Measurements from ENCODE around the gene NRBF2.

The NRBF2 gene

DNA sequence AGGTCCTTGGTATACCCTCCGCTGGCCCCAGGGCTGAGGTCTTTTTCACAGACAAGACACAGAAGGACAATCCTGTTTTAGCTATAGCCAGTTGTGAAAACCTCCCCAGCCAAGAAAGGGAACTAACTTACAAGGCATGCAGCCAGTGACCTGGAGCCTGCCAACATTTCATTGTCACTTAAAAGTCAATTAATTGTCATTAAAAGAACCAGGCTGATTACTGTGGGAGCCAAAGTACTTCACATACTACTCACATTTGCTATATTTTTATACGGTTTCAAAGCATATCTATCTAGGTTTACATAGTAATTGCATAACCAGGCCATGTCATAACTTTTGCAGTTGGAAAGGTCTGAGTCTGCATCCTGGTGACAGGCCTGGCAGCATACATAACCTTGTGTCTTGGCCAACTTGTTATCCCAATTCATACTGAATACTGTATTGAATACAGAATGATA is 31.1 kb downstream of the NRBF2 start:
- DNase-seq (ENCODE audit: low read depth in 2 of 2): no peak

GRCh38 chr10:63165249-63165648 is 32.1 kb downstream of the NRBF2 start:
- no peak for DNase-seq (ENCODE audit: low read depth in 2 of 2)

- no peak for DNase-seq (ENCODE audit: low read depth in 2 of 2)
These were observed 33.7 kb downstream of the NRBF2 start for GRCh38 chr10:63166742-63167258.

DNA sequence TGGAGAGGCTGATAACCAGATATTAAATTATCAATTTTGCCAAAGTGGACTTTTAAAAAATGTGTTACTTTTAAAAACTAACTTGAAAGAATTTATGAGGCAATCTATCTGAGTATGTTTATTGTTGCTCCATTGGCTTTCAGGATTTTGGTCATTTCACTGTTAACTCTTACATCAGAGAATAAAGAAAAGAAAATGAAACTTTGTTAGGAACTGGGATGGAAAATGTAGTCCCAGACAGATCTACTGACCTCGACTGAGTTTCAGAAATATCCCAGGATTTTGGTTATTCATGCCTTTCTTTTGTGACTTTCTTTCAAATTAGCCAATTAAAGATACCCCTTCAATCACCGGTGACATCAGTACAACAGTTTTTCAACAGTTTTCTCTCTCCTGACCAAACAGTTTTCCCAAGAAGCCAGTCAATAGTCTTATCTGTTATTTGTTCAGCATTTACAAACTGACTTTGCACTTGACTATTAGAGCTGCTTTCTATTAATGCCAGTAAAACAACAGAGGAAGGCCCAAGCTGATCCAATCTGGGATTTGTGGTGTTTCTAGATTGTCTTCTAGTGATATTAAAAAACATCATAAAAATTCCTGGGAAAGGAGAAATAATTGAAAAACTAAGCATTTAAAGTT is 35.8 kb downstream of the NRBF2 start:
- no peak for DNase-seq (ENCODE audit: low read depth in 2 of 2)

GRCh38 chr10:63169624-63170023 is 36.5 kb downstream of the NRBF2 start:
- no peak for DNase-seq (ENCODE audit: low read depth in 2 of 2)

DNA sequence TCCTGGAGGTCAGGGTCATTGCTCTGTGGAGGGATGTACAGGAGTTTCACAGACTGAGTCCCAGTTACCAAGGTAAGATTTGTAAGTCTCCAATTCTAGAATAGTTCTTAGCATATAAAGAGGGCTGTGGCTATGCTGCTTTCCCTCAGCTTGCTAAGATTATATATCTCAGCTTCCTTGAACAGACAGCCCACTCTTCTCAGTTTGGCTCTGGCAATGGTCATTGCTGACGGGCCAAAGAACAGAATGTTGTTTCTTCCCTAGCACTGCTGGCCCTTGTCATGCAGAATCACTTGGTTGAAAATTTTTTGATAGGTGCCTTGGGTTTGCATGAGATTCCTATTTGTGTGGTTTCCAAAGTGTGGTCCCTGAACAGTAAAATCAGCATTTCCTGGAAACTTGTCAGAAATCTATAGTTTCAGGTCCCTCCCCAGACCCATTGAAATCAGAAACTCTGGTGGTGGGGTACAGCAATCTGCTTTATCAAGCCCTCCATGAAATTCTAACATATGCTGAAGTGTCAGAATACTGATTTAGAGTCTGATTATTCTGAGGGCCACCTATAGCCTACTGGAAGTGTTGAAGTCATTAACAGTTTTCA is 38.2 kb downstream of the NRBF2 start:
- DNase-seq (ENCODE audit: low read depth in 2 of 2): no peak

DNA sequence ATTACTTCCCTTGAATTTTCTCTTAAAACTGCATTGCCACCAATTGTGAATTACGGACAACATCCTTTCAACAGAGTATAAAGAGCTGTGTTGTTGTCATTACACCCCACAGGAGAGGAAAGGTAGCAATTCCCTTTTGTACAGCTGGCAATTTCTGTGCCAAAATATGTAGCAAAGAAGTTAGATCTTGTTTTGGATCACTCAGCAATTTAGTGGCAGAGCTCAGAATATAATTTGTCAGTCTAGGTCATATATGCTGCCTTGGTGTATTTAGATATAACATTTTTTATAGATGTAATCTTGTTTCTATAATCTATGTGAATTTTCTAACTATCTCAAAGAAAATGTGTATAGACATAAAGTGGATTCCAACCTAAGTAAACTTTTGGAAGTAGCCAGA is 38.8 kb downstream of the NRBF2 start:
- DNase-seq (ENCODE audit: low read depth in 2 of 2): no peak

- DNase-seq (ENCODE audit: low read depth in 2 of 2): no peak
These were observed 40.5 kb downstream of the NRBF2 start for GRCh38 chr10:63173468-63174232.

GRCh38 chr10:63175534-63175933 is 42.4 kb downstream of the NRBF2 start:
- DNase-seq (ENCODE audit: low read depth in 2 of 2): no peak

- DNase-seq (ENCODE audit: low read depth in 2 of 2): no peak
These were observed 59.7 kb downstream of the NRBF2 start for GRCh38 chr10:63192826-63193225.

GRCh38 chr10:63197344-63198092 is 64.4 kb downstream of the NRBF2 start:
- DNase-seq (ENCODE audit: low read depth in 2 of 2): no peak

DNA sequence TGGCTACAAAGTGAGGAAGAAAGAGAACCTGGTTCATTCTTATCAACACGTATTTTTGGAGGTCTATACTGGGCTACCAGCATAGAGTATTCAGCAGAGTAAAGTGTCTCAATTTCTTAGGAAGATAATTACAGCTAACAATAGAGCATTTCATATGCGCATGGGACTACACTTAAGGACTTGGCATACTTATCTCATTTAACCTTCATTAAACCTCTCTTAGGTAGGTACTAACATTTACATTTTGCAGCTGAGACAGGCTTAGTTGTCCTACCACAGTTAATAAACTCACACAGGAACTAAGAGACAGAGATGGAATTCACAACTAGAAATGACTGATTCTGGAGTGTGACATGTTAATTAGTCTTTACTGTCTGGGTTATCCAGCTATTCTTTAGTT is 66.6 kb downstream of the NRBF2 start:
- no peak for DNase-seq (ENCODE audit: low read depth in 2 of 2)

- no peak for DNase-seq (ENCODE audit: low read depth in 2 of 2)
These were observed 67.3 kb downstream of the NRBF2 start for GRCh38 chr10:63200431-63200830.

DNA sequence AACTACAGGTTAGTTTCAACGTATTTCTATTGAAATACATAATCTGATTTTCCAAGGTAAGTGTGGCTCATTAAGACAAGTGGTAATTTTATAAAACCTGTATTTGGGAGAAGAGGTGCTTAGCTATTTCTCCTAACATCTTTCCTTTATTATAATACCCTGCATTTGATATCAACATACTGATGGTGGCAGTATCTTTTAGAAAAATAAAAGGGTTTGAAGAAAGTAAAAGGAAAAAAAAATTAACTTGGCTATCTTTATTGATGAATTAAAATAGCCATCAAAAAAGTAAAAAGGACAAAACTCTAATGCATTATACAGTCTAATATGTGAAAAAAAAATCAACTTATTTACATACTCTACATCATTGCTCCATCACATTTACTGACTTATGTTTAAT is 68.0 kb downstream of the NRBF2 start:
- no peak for DNase-seq (ENCODE audit: low read depth in 2 of 2)

All from stimulated activated CD4-positive, alpha-beta T cell treated with anti-CD3 and anti-CD28 coated beads, Interleukin-12 subunit alpha, Interleukin-12 subunit beta, amount 100 ng/mL, for 24 hours (primary cell).